Type B pancreatic cell (in vitro differentiated cells): ENCODE measurements around the gene PAQR5. TPM values are rescaled to one million over a fixed set of nuclear protein-coding genes. Genes with fewer than 3 reads are reported as not detected.

Experiments used
- DNase-seq: peaks from one replicate; pipeline ENCODE4 v3.0.0; 2021; ENCODE audit warnings: mixed read lengths; ENCODE audit not compliant: unreplicated experiment; ENCODE audit errors: extremely low spot score
- H3K27ac Mint-ChIP-seq: 2 replicates; pipeline ENCODE4 v1.8.0; 2021; ENCODE audit warnings: mild to moderate bottlenecking, mixed read lengths
- H3K27me3 Mint-ChIP-seq: 2 replicates; pipeline ENCODE4 v1.8.0; 2021; ENCODE audit warnings: mixed read lengths
- H3K36me3 Mint-ChIP-seq: 2 replicates; pipeline ENCODE4 v1.8.0; 2021; ENCODE audit warnings: mixed read lengths
- H3K4me1 Mint-ChIP-seq: one replicate; pipeline ENCODE4 v1.8.0; 2021; ENCODE audit warnings: mixed read lengths; ENCODE audit not compliant: unreplicated experiment
- H3K4me3 Mint-ChIP-seq: 2 replicates; pipeline ENCODE4 v1.8.0; 2021; ENCODE audit warnings: mild to moderate bottlenecking, mixed read lengths
- H3K9me3 Mint-ChIP-seq: 2 replicates; pipeline ENCODE4 v1.8.0; 2021; ENCODE audit warnings: mixed read lengths
- total RNA-seq: library from RNA; stranded (reverse); gene quantifications from 2 replicates; pipeline ENCODE4 v1.2.1, GENCODE V29; 2021; ENCODE audit warnings: low replicate concordance
- TF ChIP-seq, protein P1 (sequence below): fragments of 200-600 bp; sonication (generic); conservative IDR thresholded peaks from 2 replicates; pipeline ENCODE4 v1.5.0; 2021; ENCODE audit warnings: antibody characterized with exemption, mild to moderate bottlenecking

PAQR5 gene
- total RNA-seq, 1 donor from 2014 or later: 7.8 TPM

- H3K27ac Mint-ChIP-seq: no peak overlapping the region
- TF ChIP-seq, protein P1, sequence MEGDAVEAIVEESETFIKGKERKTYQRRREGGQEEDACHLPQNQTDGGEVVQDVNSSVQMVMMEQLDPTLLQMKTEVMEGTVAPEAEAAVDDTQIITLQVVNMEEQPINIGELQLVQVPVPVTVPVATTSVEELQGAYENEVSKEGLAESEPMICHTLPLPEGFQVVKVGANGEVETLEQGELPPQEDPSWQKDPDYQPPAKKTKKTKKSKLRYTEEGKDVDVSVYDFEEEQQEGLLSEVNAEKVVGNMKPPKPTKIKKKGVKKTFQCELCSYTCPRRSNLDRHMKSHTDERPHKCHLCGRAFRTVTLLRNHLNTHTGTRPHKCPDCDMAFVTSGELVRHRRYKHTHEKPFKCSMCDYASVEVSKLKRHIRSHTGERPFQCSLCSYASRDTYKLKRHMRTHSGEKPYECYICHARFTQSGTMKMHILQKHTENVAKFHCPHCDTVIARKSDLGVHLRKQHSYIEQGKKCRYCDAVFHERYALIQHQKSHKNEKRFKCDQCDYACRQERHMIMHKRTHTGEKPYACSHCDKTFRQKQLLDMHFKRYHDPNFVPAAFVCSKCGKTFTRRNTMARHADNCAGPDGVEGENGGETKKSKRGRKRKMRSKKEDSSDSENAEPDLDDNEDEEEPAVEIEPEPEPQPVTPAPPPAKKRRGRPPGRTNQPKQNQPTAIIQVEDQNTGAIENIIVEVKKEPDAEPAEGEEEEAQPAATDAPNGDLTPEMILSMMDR: no peak
Observed at GRCh38 chr15:69369631-69370030, 70.9 kb downstream of the PAQR5 start.

GRCh38 chr15:69373406-69373805, 74.7 kb downstream of the PAQR5 start:
- Mint-ChIP-seq H3K4me3 (no peak overlapping the region), H3K36me3 (no peaks in the 10 kb centered on the region), H3K9me3 (no peaks in the 10 kb centered on the region), H3K4me1 (peaks cover 15% of the 10 kb centered on the region), H3K27ac (no peak overlapping the region), H3K27me3 (no peaks in the 10 kb centered on the region)
- no peak for DNase-seq
- TF ChIP-seq, protein P1: no peak

More at GRCh38 chr15:69369631-69370030, 70.9 kb downstream of the PAQR5 start:
- no peak for DNase-seq
- H3K4me3 Mint-ChIP-seq: no peak overlapping the region
- H3K36me3 Mint-ChIP-seq: no peaks in the 10 kb centered on the region
- no peaks in the 10 kb centered on the region for H3K9me3 Mint-ChIP-seq
- no peaks in the 10 kb centered on the region for H3K4me1 Mint-ChIP-seq
- H3K27me3 Mint-ChIP-seq: no peaks in the 10 kb centered on the region

- H3K4me3 Mint-ChIP-seq: no peak overlapping the region
- H3K4me1 Mint-ChIP-seq: peaks cover 22% of the 10 kb centered on the region
- no peaks in the 10 kb centered on the region for H3K27me3 Mint-ChIP-seq
- DNase-seq: no peak
- no peaks in the 10 kb centered on the region for H3K36me3 Mint-ChIP-seq
- no peak overlapping the region for H3K27ac Mint-ChIP-seq
- H3K9me3 Mint-ChIP-seq: no peaks in the 10 kb centered on the region
- TF ChIP-seq, protein P1: no peak
Observed at GRCh38 chr15:69375151-69375790, 76.6 kb downstream of the PAQR5 start.

DNA sequence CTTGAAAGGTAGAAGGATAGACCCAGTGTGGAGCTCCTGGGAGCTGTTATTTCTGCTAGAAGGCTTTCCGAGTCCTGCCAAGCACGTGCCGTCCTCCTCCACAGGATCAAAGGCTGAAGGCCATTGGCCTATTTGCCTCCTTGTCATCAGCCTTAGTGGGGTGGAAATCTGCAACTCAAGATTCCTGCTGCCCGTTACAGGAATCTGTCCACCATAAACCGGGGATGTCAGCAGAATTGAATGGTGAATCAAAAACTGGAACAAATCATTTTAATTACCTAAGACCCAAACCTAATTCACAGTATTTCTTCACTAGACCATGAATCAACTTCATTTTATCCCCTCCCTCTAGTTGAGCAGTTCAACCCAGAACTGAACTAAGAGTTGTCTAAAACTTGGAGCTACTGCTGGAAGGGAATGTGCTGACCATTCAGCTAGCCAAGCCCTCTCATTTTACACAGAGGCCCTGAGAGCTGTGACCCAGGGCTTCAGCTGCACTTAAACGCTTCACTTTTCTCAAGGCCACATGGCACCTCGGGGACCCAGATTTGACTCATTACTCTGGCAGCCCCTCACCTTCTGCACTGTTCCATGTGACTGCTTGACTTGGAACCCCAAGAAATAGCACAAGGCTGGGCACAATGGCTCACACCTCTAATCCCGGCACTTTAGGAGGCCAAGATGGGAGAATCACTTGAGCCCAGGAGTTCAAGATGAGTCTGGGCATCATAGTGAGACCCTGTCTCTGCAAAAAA, 78.7 kb downstream of the PAQR5 start:
- no peaks in the 10 kb centered on the region for H3K27me3 Mint-ChIP-seq
- H3K27ac Mint-ChIP-seq: no peak overlapping the region
- H3K4me1 Mint-ChIP-seq: peaks cover 22% of the 10 kb centered on the region
- no peaks in the 10 kb centered on the region for H3K36me3 Mint-ChIP-seq
- no peaks in the 10 kb centered on the region for H3K9me3 Mint-ChIP-seq
- no peak for DNase-seq
- TF ChIP-seq, protein P1: no peak
- no peak overlapping the region for H3K4me3 Mint-ChIP-seq

- H3K27ac Mint-ChIP-seq: no peak overlapping the region
- TF ChIP-seq, protein P1: no peak
- no peak overlapping the region for H3K4me3 Mint-ChIP-seq
- peaks cover 19% of the 10 kb centered on the region for H3K4me1 Mint-ChIP-seq
- DNase-seq: no peak
- H3K27me3 Mint-ChIP-seq: no peaks in the 10 kb centered on the region
- no peaks in the 10 kb centered on the region for H3K36me3 Mint-ChIP-seq
- no peaks in the 10 kb centered on the region for H3K9me3 Mint-ChIP-seq
Observed at GRCh38 chr15:69380100-69380725, 81.5 kb downstream of the PAQR5 start.
